ENCODE results near the gene FAM163A. TPM values are rescaled to one million over a fixed set of nuclear protein-coding genes. Genes with fewer than 3 reads are reported as not detected.
A peak's percentile ranks its signal among the peaks of the same experiment; 100 is the strongest.

Gene FAM163A
- total RNA-seq, 1 experiment from 2014 or later: not detected

GRCh38 chr1:179808503-179808902, 65.4 kb downstream of the FAM163A start:
- Histone ChIP-seq H3K4me3 (replicated peaks in 1 of 2; ENCODE audit: low read depth in 1 of 2, low read length in 2 of 2) (no peak overlapping the region), H3K27me3 (ENCODE audit: insufficient read depth, low read length) (no peaks in the 10 kb centered on the region), H3K4me2 (ENCODE audit: low read length) (no peak overlapping the region), H3K4me1 (ENCODE audit: control insufficient read depth in 1 of 2, insufficient read depth in 2 of 2, low read length in 2 of 2) (peaks cover 0 to 13% of the 10 kb centered on the region in 2 experiments; a peak in 2 of 4 replicates), H3K9ac (ENCODE audit: low read length) (no peak overlapping the region), H3K79me2 (ENCODE audit: insufficient read depth, low read length) (no peaks in the 10 kb centered on the region), H4K20me1 (ENCODE audit: insufficient read depth) (no peaks in the 10 kb centered on the region), H3K9me3 (ENCODE audit: control insufficient read depth in 1 of 2, insufficient read depth in 1 of 2, low read depth in 1 of 2, low read length in 2 of 2) (no peaks in the 10 kb centered on the region), H3K9me2 (ENCODE audit: insufficient read depth) (no peaks in the 10 kb centered on the region), H3K27ac (ENCODE audit: low read depth, low read length) (no peak overlapping the region), H3K36me3 (ENCODE audit: control insufficient read depth in 1 of 2, insufficient read depth in 2 of 2, low read length in 2 of 2) (no peaks in the 10 kb centered on the region), H2AFZ (ENCODE audit: low read depth, low read length, poor library complexity, severe bottlenecking) (no peak overlapping the region)
- ChIA-PET CTCF (interaction anchor here (2.3 to 8.7 kb wide), 2 partner anchors 103 to 556 kb away, joined by 22 to 479 read pairs; no protein-coding TSS in a partner anchor), POLR2A (no interaction called here), RAD21 (ENCODE audit: low non-redundant PET in 1 of 2, low total read pairs in 2 of 2, uncharacterized antibody in 2 of 2, unreplicated experiment in 2 of 2) (no interaction called here)
- no peak for ATAC-seq
- TF ChIP-seq ZFX (IDR thresholded peaks at IDR 0.05): no peak
- no peak for TF ChIP-seq SIN3A (IDR thresholded peaks at IDR 0.05; ENCODE audit: low read depth)
- TF ChIP-seq EZH2phosphoT487 (IDR thresholded peaks at IDR 0.05; ENCODE audit: borderline replicate concordance): no peak
- TF ChIP-seq, protein P1, sequence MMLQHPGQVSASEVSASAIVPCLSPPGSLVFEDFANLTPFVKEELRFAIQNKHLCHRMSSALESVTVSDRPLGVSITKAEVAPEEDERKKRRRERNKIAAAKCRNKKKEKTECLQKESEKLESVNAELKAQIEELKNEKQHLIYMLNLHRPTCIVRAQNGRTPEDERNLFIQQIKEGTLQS (IDR thresholded peaks at IDR 0.05): no peak
- no peak for TF ChIP-seq ZNF274 (IDR thresholded peaks at IDR 0.05; ENCODE audit: low read depth, low read length)
- no peak for DNase-seq (ENCODE audit: low read depth, low spot score)
- no TSS peak for BruUV-seq (replicated peaks)
- intact Hi-C loops (cut with micrococcal nuclease): no loop called here

- POLR2A ChIA-PET: interaction anchor here (1.0 to 1.8 kb wide), 2 partner anchors 99 to 103 kb away, joined by 3 to 7 read pairs; no protein-coding TSS in a partner anchor
- DNase-seq (ENCODE audit: low read depth, low spot score) (peak; percentile 56), ATAC-seq (peak; percentile 75)
- H3K4me2 ChIP-seq (ENCODE audit: low read length): peak overlapping the region; percentile 40
- BruUV-seq (replicated peaks): no TSS peak
- no peaks in the 10 kb centered on the region for H3K9me2 ChIP-seq (ENCODE audit: insufficient read depth)
- H3K9ac ChIP-seq (ENCODE audit: low read length): no peak overlapping the region
- no peak overlapping the region for H3K4me3 ChIP-seq (replicated peaks in 1 of 2; ENCODE audit: low read depth in 1 of 2, low read length in 2 of 2)
- RAD21 ChIA-PET (ENCODE audit: low non-redundant PET in 1 of 2, low total read pairs in 2 of 2, uncharacterized antibody in 2 of 2, unreplicated experiment in 2 of 2): interaction anchor here (0.6 to 2.6 kb wide), 7 partner anchors 99 to 730 kb away, joined by 3 to 22 read pairs (median 4); no protein-coding TSS in a partner anchor
- no peaks in the 10 kb centered on the region for H3K36me3 ChIP-seq (ENCODE audit: control insufficient read depth in 1 of 2, insufficient read depth in 2 of 2, low read length in 2 of 2)
- TF ChIP-seq, protein P2, sequence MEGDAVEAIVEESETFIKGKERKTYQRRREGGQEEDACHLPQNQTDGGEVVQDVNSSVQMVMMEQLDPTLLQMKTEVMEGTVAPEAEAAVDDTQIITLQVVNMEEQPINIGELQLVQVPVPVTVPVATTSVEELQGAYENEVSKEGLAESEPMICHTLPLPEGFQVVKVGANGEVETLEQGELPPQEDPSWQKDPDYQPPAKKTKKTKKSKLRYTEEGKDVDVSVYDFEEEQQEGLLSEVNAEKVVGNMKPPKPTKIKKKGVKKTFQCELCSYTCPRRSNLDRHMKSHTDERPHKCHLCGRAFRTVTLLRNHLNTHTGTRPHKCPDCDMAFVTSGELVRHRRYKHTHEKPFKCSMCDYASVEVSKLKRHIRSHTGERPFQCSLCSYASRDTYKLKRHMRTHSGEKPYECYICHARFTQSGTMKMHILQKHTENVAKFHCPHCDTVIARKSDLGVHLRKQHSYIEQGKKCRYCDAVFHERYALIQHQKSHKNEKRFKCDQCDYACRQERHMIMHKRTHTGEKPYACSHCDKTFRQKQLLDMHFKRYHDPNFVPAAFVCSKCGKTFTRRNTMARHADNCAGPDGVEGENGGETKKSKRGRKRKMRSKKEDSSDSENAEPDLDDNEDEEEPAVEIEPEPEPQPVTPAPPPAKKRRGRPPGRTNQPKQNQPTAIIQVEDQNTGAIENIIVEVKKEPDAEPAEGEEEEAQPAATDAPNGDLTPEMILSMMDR (IDR thresholded peaks at IDR 0.05 in 2 of 3, conservative IDR thresholded peaks at IDR 0.05 in 1 of 3; ENCODE audit: borderline replicate concordance in 1 of 3, insufficient read depth in 1 of 3, low read depth in 2 of 3, low read length in 2 of 3): peak; percentile 79 to 94 (median 89)
- no peak for TF ChIP-seq ZNF274 (IDR thresholded peaks at IDR 0.05; ENCODE audit: low read depth, low read length)
- TF ChIP-seq JUND (IDR thresholded peaks at IDR 0.05): no peak
- no peak for TF ChIP-seq CEBPB (IDR thresholded peaks at IDR 0.05; ENCODE audit: low read depth)
- TF ChIP-seq RAD21 (IDR thresholded peaks at IDR 0.05; ENCODE audit: low read depth): peak; percentile 74
- TF ChIP-seq POLR2A (IDR thresholded peaks at IDR 0.05; ENCODE audit: borderline replicate concordance, extremely low read depth, insufficient read depth, insufficient read length): no peak
- TF ChIP-seq POLR2AphosphoS5 (IDR thresholded peaks at IDR 0.05; ENCODE audit: low read depth, low read length): no peak
- TF ChIP-seq SIN3A (IDR thresholded peaks at IDR 0.05; ENCODE audit: low read depth): no peak
- TF ChIP-seq YY1 (IDR thresholded peaks at IDR 0.05; ENCODE audit: extremely low read depth, insufficient replicate concordance, low read depth, low read length): peak; percentile 9
- peak overlapping the region; percentile 30 for H2AFZ ChIP-seq (ENCODE audit: low read depth, low read length, poor library complexity, severe bottlenecking)
- intact Hi-C loops (cut with micrococcal nuclease): loop anchor here (1.0 to 10.0 kb wide), 3 partner anchors 103 to 555 kb away; no protein-coding TSS in a partner anchor
- no peaks in the 10 kb centered on the region for H3K9me3 ChIP-seq (ENCODE audit: control insufficient read depth in 1 of 2, insufficient read depth in 1 of 2, low read depth in 1 of 2, low read length in 2 of 2)
- H3K27ac ChIP-seq (ENCODE audit: low read depth, low read length): no peak overlapping the region
- H3K4me1 ChIP-seq (ENCODE audit: control insufficient read depth in 1 of 2, insufficient read depth in 2 of 2, low read length in 2 of 2): peaks cover 3 to 20% of the 10 kb centered on the region in 2 experiments; a peak in 3 of 4 replicates
- no peaks in the 10 kb centered on the region for H4K20me1 ChIP-seq (ENCODE audit: insufficient read depth)
- H3K79me2 ChIP-seq (ENCODE audit: insufficient read depth, low read length): no peaks in the 10 kb centered on the region
- no peaks in the 10 kb centered on the region for H3K27me3 ChIP-seq (ENCODE audit: insufficient read depth, low read length)
- CTCF ChIA-PET: interaction anchor here (0.6 to 8.7 kb wide), 30 partner anchors 9 to 1510 kb away, joined by 3 to 479 read pairs (median 6); no protein-coding TSS in a partner anchor
Observed at GRCh38 chr1:179809506-179810366, 66.6 kb downstream of the FAM163A start.
